Duodenal mucosa (tissue), 2 donors: ENCODE results near the gene TNNC2.

Experiments
- H3K27ac ChIP-seq: one replicate; pipeline ENCODE4 v1.7.0; 2013; ENCODE audit warnings: low read depth, low read length
- H3K27me3 ChIP-seq, 2 donors: one replicate each; pipeline ENCODE4 v1.7.0; 2013; ENCODE audit warnings: low read length in 2 of 2, control low read depth in 1 of 2; ENCODE audit not compliant: insufficient read depth in 2 of 2, control insufficient read depth in 1 of 2
- H3K36me3 ChIP-seq, 2 donors: one replicate each; pipeline ENCODE4 v1.7.0; 2013; ENCODE audit warnings: low read length in 2 of 2, control low read depth in 1 of 2; ENCODE audit not compliant: insufficient read depth in 2 of 2, control insufficient read depth in 1 of 2
- H3K4me1 ChIP-seq, 2 donors: one replicate each; pipeline ENCODE4 v1.7.0; 2013; ENCODE audit warnings: low read length in 2 of 2, control low read depth in 1 of 2; ENCODE audit not compliant: insufficient read depth in 2 of 2, control insufficient read depth in 1 of 2
- H3K4me3 ChIP-seq, 2 donors: one replicate each; pipeline ENCODE4 v1.7.0; 2013; ENCODE audit warnings: low read length in 2 of 2, low read depth in 1 of 2
- H3K9ac ChIP-seq, 2 donors: one replicate each; pipeline ENCODE4 v1.7.0; 2013; ENCODE audit warnings: low read length in 2 of 2, low read depth in 1 of 2
- H3K9me3 ChIP-seq, 2 donors: one replicate each; pipeline ENCODE4 v1.7.0; 2013; ENCODE audit warnings: low read length in 2 of 2, control low read depth in 1 of 2; ENCODE audit not compliant: control insufficient read depth in 1 of 2

Gene TNNC2

DNA sequence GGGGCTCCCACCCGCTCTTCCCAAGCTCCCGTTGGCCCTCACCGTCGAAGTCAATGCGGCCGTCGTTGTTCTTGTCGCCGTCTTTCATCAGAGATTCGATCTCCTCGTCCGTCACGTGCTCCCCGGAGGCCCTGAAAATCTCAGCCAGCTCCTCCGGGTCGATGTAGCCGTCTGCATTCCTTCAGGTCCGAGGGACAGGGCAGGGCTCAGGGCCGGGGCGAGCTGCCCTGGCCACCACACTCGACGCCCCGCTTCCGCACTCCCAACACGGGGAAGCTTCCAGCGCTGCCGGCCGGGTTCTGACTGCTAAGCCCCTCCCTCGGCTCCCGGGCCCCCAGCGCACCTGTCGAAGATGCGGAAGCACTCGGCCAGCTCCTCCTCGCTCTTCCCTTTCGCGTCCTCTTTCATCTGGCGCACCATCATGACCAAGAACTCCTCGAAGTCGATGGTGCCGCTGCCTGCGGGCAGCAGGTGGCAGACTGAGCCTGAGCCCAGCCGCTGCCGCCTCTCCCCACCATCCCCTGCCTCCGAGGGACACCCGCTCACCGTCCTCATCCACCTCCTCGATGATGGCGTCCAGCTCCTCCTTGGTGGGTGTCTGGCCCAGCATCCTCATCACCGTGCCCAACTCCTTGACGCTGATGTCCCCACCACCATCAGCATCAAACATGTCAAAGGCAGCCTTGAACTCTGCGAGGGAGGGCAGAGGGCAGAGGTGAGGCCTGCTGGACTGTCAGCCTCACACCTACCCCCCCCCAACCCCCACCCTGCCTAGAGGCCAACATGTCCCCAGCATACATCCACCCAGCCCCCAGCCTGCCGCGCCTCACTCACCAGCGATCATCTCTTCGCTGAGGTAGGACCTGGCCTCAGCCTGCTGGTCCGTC, 2.9 kb downstream of the TNNC2 start:
- H3K9ac ChIP-seq: peak overlapping the region in 1 of 2 donors; percentile 32

DNA sequence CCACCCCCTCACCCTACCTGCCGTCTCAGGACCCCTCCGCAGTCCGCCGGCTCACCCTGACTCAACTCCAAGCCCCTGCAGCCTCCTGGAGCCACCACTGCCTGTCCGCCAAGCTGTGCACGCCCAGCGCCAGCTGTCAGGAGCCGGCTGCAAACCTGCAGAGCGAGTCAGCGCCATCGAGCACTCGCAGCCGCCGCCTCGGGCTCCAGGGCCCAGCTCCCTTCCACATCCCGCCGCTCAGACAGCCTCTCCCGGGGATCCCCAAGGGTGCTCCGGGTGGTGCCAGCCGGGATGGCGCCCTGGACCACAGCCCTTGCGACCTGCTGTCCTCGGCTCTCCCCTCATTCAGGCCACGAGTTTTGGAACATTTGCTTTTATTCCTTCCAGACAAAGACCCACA, 4.3 kb downstream of the TNNC2 start:
- Histone ChIP-seq H3K4me3 (peak overlapping the region; percentile 40 to 42), H3K27me3 (peaks cover 0 to 3% of the 10 kb centered on the region in 2 donors), H3K9ac (no peak overlapping the region), H3K9me3 (no peaks in the 10 kb centered on the region), H3K36me3 (no peaks in the 10 kb centered on the region), H3K4me1 (peaks cover 11 to 31% of the 10 kb centered on the region in 2 donors), H3K27ac (no peak overlapping the region)

More for the DNA sequence above, 2.9 kb downstream of the TNNC2 start:
- Histone ChIP-seq H3K36me3 (no peaks in the 10 kb centered on the region), H3K4me1 (peaks cover 11 to 31% of the 10 kb centered on the region in 2 donors), H3K9me3 (no peaks in the 10 kb centered on the region), H3K27ac (no peak overlapping the region), H3K27me3 (peaks cover 0 to 3% of the 10 kb centered on the region in 2 donors), H3K4me3 (peak overlapping the region; percentile 56 to 61)

DNA sequence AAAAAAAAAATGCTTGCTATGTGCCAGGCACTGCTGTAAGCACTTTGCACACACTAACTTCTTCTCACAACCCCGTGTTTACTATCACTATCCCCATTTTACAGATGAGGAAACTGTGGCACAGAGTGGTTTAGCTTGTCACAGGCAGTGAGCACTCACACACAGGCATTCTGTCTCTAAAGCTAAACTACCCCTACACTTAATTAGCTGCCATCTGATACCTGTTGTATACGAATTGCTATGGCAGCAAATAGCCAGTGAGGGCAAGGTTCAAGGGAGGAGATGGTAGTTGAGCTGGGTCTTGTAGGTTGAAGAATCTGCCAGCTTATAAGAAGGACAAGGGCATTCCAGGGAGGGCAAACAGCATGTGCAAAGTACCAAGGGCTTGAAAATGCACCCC, 5.2 kb downstream of the TNNC2 start:
- Histone ChIP-seq H3K27ac (no peak overlapping the region), H3K9me3 (no peaks in the 10 kb centered on the region), H3K4me1 (peaks cover 11 to 31% of the 10 kb centered on the region in 2 donors), H3K36me3 (no peaks in the 10 kb centered on the region), H3K27me3 (peaks cover 0 to 3% of the 10 kb centered on the region in 2 donors), H3K4me3 (peak overlapping the region in 1 of 2 donors; percentile 1), H3K9ac (no peak overlapping the region)

DNA sequence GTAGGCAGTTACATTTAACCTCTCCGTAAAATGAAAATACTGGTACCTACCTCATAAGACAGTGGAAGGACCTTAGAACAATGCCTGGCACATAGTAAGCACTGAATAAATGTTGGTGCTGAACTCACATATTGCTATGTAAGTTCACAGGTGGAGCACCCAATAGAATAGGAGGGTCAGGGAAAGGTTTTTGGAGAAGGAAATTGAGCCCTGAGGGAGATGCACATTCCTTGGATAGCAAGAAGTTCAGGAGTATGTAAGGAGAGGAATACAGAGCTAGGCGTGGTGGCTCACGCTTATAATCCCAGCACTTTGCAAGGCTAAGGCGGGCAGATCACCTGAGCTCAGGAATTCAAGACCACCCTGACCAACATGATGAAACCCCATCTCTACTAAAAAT, 7.6 kb downstream of the TNNC2 start:
- H3K27me3 ChIP-seq: peaks cover 0 to 3% of the 10 kb centered on the region in 2 donors
- no peak overlapping the region for H3K9ac ChIP-seq
- H3K4me3 ChIP-seq: no peak overlapping the region
- H3K36me3 ChIP-seq: peaks cover 0 to 4% of the 10 kb centered on the region in 2 donors
- H3K4me1 ChIP-seq: peaks cover 11 to 32% of the 10 kb centered on the region in 2 donors
- H3K27ac ChIP-seq: no peak overlapping the region
- no peaks in the 10 kb centered on the region for H3K9me3 ChIP-seq

DNA sequence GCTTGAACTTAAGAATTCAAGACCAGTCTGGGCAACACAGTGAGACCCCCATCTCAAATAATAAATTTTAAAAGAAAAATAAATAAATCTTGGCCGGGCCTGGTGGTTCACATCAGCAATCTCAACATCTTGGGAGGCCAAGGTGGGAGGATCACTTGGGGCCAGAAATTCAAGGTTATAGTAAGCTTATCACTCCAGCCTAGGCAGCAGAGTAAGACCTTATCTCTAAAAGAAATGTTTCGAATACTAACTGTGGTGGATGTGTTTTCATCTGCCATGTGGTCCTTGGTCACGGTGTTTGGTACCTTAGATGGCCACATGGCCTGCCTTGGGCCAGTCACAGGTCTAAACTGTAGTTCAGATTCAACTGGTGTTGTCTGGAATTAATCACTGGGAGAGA, 8.9 kb downstream of the TNNC2 start:
- H3K27me3 ChIP-seq: peaks cover 0 to 1% of the 10 kb centered on the region in 2 donors
- peaks cover 0 to 4% of the 10 kb centered on the region in 2 donors for H3K36me3 ChIP-seq
- H3K9ac ChIP-seq: no peak overlapping the region
- H3K27ac ChIP-seq: no peak overlapping the region
- no peak overlapping the region for H3K4me3 ChIP-seq
- H3K9me3 ChIP-seq: no peaks in the 10 kb centered on the region
- H3K4me1 ChIP-seq: peaks cover 12 to 25% of the 10 kb centered on the region in 2 donors

DNA sequence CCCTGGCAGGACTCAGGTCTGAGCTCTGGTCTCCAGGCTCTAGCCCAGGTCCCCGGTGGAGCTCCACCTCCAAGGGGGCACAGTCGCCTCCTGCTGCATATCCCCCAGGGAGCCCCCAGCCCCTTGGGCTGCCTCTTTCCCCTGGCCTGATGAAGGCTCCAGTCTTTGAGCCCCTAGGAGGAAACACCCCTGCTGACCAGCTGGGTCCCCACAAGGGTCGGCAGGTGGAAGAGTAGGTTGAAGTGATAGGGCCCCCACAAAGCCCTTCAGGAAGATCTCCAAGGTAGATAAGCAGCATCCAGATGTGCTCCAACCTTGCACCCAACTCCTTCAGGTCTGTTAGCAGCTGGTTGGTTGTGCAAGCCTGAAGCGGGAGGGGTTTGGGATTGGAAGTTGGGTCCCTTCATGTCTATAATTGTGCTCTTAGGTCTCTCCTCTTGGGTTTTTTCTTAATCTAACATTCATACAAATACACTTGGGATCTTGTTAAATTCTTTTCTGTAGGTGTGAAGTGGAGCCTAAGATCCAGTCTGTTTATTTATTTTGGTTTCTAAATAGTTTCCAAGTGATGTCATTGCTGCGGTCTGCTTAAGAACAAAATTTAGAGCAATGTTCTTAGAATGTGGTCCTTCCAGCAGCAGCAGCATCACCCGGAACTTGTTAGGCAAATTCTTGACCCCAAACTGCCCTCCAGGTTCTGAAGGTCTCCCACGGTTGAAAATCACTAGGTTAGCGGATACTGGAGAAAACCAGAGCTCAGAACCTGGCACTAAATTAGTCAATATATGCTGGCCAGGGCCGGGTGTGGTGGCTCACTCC, 9.5 kb downstream of the TNNC2 start:
- no peak overlapping the region for H3K9ac ChIP-seq
- H3K4me3 ChIP-seq: no peak overlapping the region
- H3K9me3 ChIP-seq: no peaks in the 10 kb centered on the region
- peaks cover 12 to 25% of the 10 kb centered on the region in 2 donors for H3K4me1 ChIP-seq
- peaks cover 0 to 4% of the 10 kb centered on the region in 2 donors for H3K36me3 ChIP-seq
- no peak overlapping the region for H3K27ac ChIP-seq
- no peaks in the 10 kb centered on the region for H3K27me3 ChIP-seq

DNA sequence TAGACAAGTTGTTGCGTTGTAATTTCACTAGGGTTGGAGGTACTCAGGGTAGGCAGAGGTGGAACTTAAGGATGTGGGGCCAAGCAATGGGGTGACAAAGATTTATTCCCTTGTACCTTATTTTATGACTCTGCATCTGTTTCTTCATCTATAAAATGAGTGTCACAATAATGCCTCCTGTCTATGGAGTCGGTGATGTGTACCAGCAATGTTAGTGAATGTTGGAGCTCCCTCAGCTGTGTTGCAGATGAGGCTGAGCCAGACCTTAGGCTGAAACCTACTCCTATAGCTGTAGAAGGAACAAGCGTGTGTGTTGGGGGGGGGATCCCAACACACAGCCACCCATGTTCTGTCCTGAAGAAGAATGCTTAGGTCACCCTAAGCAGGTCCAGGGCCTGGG, 10.2 kb downstream of the TNNC2 start:
- H3K9me3 ChIP-seq: no peaks in the 10 kb centered on the region
- peaks cover 0 to 4% of the 10 kb centered on the region in 2 donors for H3K36me3 ChIP-seq
- H3K4me1 ChIP-seq: peaks cover 8 to 21% of the 10 kb centered on the region in 2 donors
- H3K4me3 ChIP-seq: no peak overlapping the region
- no peak overlapping the region for H3K9ac ChIP-seq
- H3K27me3 ChIP-seq: no peaks in the 10 kb centered on the region
- no peak overlapping the region for H3K27ac ChIP-seq

DNA sequence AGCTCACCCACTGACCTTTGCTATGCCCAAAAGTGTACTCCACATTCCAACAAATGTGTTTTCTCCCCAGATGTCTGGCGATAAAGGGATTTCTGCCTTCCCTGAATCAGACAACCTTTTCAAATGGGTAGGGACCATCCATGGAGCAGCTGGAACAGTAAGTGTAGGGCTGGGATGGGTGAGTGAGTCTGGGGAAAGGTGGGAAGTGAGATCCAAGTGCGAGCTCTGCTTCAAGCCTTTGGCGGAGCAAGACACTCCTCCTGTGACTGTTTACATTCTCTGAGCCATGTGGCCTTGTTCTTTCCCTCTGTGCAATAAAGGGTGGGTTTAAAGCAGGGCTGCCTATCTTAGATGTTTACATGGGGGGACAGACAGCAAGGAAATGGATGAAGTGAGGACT, 12.8 kb downstream of the TNNC2 start:
- H3K27me3 ChIP-seq: no peaks in the 10 kb centered on the region
- H3K27ac ChIP-seq: no peak overlapping the region
- peaks cover 17 to 25% of the 10 kb centered on the region in 2 donors for H3K36me3 ChIP-seq
- H3K9ac ChIP-seq: no peak overlapping the region
- peaks cover 8 to 17% of the 10 kb centered on the region in 2 donors for H3K4me1 ChIP-seq
- no peaks in the 10 kb centered on the region for H3K9me3 ChIP-seq
- H3K4me3 ChIP-seq: no peak overlapping the region

DNA sequence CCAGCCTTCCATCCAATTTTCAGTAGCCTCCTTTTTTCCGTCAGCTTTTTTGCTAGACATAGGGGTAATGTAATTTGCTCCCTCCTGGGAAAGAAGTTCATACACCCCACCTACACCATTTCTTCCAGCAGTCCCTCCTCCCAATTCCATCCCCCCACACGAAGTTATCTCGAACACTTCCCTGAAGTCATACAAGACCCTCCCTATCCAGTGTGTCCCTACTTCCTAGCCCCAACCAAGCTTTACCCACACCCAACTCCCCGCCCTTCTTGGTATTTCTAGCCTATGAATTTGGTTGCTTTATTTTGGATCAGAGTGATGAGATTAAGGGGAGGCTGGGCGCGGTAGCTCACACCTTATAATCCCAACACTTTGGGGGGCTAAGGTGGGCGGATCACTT, 13.6 kb downstream of the TNNC2 start:
- Histone ChIP-seq H3K9ac (peak overlapping the region; percentile 61 to 67), H3K27me3 (no peaks in the 10 kb centered on the region), H3K4me1 (peaks cover 8 to 17% of the 10 kb centered on the region in 2 donors), H3K27ac (no peak overlapping the region), H3K4me3 (peak overlapping the region; percentile 76 to 80), H3K9me3 (no peaks in the 10 kb centered on the region), H3K36me3 (peaks cover 25 to 33% of the 10 kb centered on the region in 2 donors)

DNA sequence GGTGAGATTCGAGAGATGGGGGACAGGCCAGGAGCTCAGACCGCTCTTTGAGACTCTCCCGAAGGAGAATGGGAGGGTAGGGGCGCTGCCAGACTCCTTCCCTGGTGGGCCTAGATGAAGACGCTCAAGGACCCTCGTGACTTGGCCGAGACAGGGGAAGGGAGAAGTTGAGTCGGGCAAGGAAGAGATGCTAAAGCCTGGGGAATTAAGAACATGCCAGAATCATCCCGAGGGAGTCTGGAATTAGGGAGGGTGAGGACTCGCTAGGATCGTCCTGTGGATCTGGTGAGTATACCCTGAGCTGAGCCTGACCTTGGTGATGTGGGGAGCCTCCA, 14.1 kb downstream of the TNNC2 start:
- peak overlapping the region; percentile 76 to 80 for H3K4me3 ChIP-seq
- peaks cover 26 to 34% of the 10 kb centered on the region in 2 donors for H3K36me3 ChIP-seq
- no peaks in the 10 kb centered on the region for H3K9me3 ChIP-seq
- H3K9ac ChIP-seq: peak overlapping the region; percentile 61 to 67
- no peaks in the 10 kb centered on the region for H3K27me3 ChIP-seq
- peaks cover 8 to 17% of the 10 kb centered on the region in 2 donors for H3K4me1 ChIP-seq
- H3K27ac ChIP-seq: no peak overlapping the region
